ENCODE results near the gene NRP2.

Gene NRP2

GRCh38 chr2:205662206-205662965 lies 19.9 kb upstream of the NRP2 start:
- no peak for DNase-seq (ENCODE audit: extremely low read depth, low read depth)
- TF ChIP-seq CTCF (IDR thresholded peaks at IDR 0.05; ENCODE audit: low read depth, low read length, missing control alignments) = no peak
- H3K4me3 ChIP-seq (replicated peaks; ENCODE audit: low read depth, low read length) = no peak overlapping the region

- DNase-seq (ENCODE audit: extremely low read depth, low read depth) = no peak
Measured at GRCh38 chr2:205665791-205666190, 16.5 kb upstream of the NRP2 start.

GRCh38 chr2:205670292-205670691 lies 12.0 kb upstream of the NRP2 start:
- H3K4me3 ChIP-seq (replicated peaks; ENCODE audit: low read depth, low read length) = no peak overlapping the region
- DNase-seq (ENCODE audit: extremely low read depth, low read depth) = no peak
- no peak for TF ChIP-seq CTCF (IDR thresholded peaks at IDR 0.05; ENCODE audit: low read depth, low read length, missing control alignments)

More at GRCh38 chr2:205665791-205666190, 16.5 kb upstream of the NRP2 start:
- TF ChIP-seq CTCF (IDR thresholded peaks at IDR 0.05; ENCODE audit: low read depth, low read length, missing control alignments) = no peak
- H3K4me3 ChIP-seq (replicated peaks; ENCODE audit: low read depth, low read length) = no peak overlapping the region

GRCh38 chr2:205673312-205673711 lies 9.0 kb upstream of the NRP2 start:
- no peak overlapping the region for H3K4me3 ChIP-seq (replicated peaks; ENCODE audit: low read depth, low read length)
- DNase-seq (ENCODE audit: extremely low read depth, low read depth) = no peak
- TF ChIP-seq CTCF (IDR thresholded peaks at IDR 0.05; ENCODE audit: low read depth, low read length, missing control alignments) = no peak

- no peak overlapping the region for H3K4me3 ChIP-seq (replicated peaks; ENCODE audit: low read depth, low read length)
- DNase-seq (ENCODE audit: extremely low read depth, low read depth) = no peak
- TF ChIP-seq CTCF (IDR thresholded peaks at IDR 0.05; ENCODE audit: low read depth, low read length, missing control alignments) = peak; percentile 67
Measured at GRCh38 chr2:205675861-205676516, 6.3 kb upstream of the NRP2 start.

- H3K4me3 ChIP-seq (replicated peaks; ENCODE audit: low read depth, low read length) = no peak overlapping the region
- TF ChIP-seq CTCF (IDR thresholded peaks at IDR 0.05; ENCODE audit: low read depth, low read length, missing control alignments) = no peak
- no peak for DNase-seq (ENCODE audit: extremely low read depth, low read depth)
Measured at GRCh38 chr2:205678541-205679142, 3.7 kb upstream of the NRP2 start.
